ENCODE results near the gene FAM124A. TPM values are rescaled to one million over a fixed set of nuclear protein-coding genes. Genes with fewer than 3 reads are reported as not detected.

FAM124A gene
- total RNA-seq, 4 donors from 2014 or later: 0.91 to 4.1 (median 2.8) TPM

- Histone ChIP-seq H3K36me3 (no peaks in the 10 kb centered on the region), H3K27me3 (no peaks in the 10 kb centered on the region), H3K4me3 (no peak overlapping the region), H3K9me3 (no peaks in the 10 kb centered on the region), H3K27ac (no peak overlapping the region), H3K4me1 (no peaks in the 10 kb centered on the region)
- no peak for TF ChIP-seq POLR2AphosphoS5 (IDR thresholded peaks at IDR 0.05)
- TF ChIP-seq EP300 (IDR thresholded peaks at IDR 0.05): no peak
- TF ChIP-seq POLR2A (IDR thresholded peaks at IDR 0.05): no peak
- no peak for TF ChIP-seq CTCF (IDR thresholded peaks at IDR 0.05)
- DNase-seq (ENCODE audit: low spot score in 2 of 2): no peak
Measured at GRCh38 chr13:51333826-51334225, 111.6 kb downstream of the FAM124A start.

Other genes with a start within 250 kb of the FAM124A start
- not detected for gene C13orf42, start 111.1 kb upstream of the FAM124A start, total RNA-seq
- not detected for gene SERPINE3, start 117.3 kb downstream of the FAM124A start, total RNA-seq
- gene INTS6, start 230.6 kb downstream of the FAM124A start, total RNA-seq: 10 to 100 TPM; 30.7 to 48.5 (median 41.5) TPM